ENCODE measurements around the gene FBXW5.

DNA sequence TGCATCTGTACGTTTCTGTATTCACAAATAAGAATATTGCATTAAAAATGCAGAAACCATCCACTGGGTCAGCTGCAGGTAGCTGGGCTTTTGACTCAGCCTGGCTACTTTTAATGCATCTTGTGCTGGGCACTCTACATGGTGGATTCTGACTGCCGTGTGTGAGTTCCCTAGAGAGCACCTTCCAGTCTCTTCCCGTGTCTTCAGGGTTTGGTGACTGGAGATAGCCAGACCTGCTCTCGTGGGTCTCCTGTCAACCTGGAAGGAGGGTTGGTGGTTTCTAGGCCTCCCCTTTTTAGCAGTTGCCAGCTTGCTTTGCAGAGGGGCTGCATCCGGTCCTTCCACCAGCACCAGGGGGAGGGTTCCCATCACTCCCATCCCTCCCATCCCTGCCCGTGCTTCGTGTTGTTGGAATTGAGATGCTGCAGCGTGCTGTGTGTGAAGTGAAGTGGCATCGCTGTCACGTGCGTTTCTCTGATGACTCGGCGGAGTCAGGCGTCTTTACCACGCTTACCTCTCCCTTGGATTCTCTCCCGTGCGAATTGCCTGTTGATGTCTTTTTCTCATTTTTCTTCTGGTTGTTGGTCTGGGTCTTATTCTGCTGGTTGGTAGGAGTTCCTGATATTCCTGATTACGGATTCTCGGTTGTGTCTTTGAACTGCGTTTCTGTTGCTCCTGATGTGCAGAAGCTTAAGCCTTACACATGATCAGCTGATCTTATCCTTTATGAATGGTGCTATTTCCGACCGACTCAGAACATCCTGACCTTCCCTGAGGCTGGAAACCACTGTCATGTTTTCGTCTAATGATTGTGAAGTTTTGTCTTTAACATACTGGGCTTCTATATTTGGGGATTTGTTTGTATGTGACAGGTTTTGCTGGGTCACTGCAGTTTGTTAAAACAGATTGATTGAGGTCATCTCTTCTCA lies 16.9 kb downstream of the FBXW5 start:
- no peak for TF ChIP-seq TAF1 (IDR thresholded peaks at IDR 0.05; ENCODE audit: borderline replicate concordance, insufficient read depth, low read length)
- TF ChIP-seq, protein P1, sequence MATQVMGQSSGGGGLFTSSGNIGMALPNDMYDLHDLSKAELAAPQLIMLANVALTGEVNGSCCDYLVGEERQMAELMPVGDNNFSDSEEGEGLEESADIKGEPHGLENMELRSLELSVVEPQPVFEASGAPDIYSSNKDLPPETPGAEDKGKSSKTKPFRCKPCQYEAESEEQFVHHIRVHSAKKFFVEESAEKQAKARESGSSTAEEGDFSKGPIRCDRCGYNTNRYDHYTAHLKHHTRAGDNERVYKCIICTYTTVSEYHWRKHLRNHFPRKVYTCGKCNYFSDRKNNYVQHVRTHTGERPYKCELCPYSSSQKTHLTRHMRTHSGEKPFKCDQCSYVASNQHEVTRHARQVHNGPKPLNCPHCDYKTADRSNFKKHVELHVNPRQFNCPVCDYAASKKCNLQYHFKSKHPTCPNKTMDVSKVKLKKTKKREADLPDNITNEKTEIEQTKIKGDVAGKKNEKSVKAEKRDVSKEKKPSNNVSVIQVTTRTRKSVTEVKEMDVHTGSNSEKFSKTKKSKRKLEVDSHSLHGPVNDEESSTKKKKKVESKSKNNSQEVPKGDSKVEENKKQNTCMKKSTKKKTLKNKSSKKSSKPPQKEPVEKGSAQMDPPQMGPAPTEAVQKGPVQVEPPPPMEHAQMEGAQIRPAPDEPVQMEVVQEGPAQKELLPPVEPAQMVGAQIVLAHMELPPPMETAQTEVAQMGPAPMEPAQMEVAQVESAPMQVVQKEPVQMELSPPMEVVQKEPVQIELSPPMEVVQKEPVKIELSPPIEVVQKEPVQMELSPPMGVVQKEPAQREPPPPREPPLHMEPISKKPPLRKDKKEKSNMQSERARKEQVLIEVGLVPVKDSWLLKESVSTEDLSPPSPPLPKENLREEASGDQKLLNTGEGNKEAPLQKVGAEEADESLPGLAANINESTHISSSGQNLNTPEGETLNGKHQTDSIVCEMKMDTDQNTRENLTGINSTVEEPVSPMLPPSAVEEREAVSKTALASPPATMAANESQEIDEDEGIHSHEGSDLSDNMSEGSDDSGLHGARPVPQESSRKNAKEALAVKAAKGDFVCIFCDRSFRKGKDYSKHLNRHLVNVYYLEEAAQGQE (IDR thresholded peaks at IDR 0.05; ENCODE audit: insufficient read depth in 1 of 2, low read depth in 2 of 2, low read length in 2 of 2): no peak
